Esophagus squamous epithelium (tissue), 5 donors: ENCODE measurements around the gene JAZF1. TPM values are rescaled to one million over a fixed set of nuclear protein-coding genes. Genes with fewer than 3 reads are reported as not detected.
A peak's percentile ranks its signal among the peaks of the same experiment; 100 is the strongest.

Source experiments
- DNase-seq: peaks from one replicate; lab custom pipeline; 2025; lab: John Stamatoyannopoulos, UW
- H3K27ac ChIP-seq, 4 donors: fragments of 200-600 bp; sonication (generic); one replicate each; pipeline ENCODE4 v1.5.1; 2016 to 2019; ENCODE audit warnings: mild to moderate bottlenecking in 1 of 4
- H3K27me3 ChIP-seq, 4 donors: fragments of 200-600 bp; sonication (generic); 1 replicate in 3 of 4; 2 replicates in 1 of 4; pipeline versions ENCODE4 v1.5.1 to v1.6.0; 2017 to 2021; ENCODE audit warnings: antibody characterized with exemption in 1 of 4
- H3K36me3 ChIP-seq, 3 donors: fragments of 200-600 bp; sonication (generic); one replicate each; pipeline ENCODE4 v1.5.1; 2016 to 2019
- H3K4me1 ChIP-seq, 3 donors: fragments of 200-600 bp; sonication (generic); one replicate each; pipeline ENCODE4 v1.5.1; 2017 to 2019
- H3K4me3 ChIP-seq, 4 donors: fragments of 200-600 bp; sonication (generic); 1 replicate in 3 of 4; 2 replicates in 1 of 4; pipeline ENCODE4 v1.5.1; 2016 to 2019; ENCODE audit warnings: mild to moderate bottlenecking in 2 of 4, moderate library complexity in 1 of 4
- H3K9me3 ChIP-seq, 3 donors: fragments of 200-600 bp; sonication (generic); one replicate each; pipeline ENCODE4 v1.5.1; 2016 to 2019
- CTCF ChIP-seq, 6 experiments: fragments of 450-650 bp in 4 of 6; fragments of 200-600 bp in 2 of 6; sonication (generic) in 2 of 6; IDR thresholded peaks; one replicate each; pipeline ENCODE4 v1.5.1; 2016 to 2019; ENCODE audit warnings: antibody characterized with exemption in 6 of 6, mild to moderate bottlenecking in 4 of 6, moderate library complexity in 4 of 6
- POLR2A ChIP-seq, 4 donors: fragments of 450-650 bp; IDR thresholded peaks; one replicate each; pipeline ENCODE4 v1.6.1; 2017; ENCODE audit warnings: antibody characterized with exemption in 4 of 4, mild to moderate bottlenecking in 4 of 4, moderate library complexity in 3 of 4
- WGBS, 2 donors: methylation state at CpG; one replicate each; pipeline ENCODE4 v1.1.5; 2018; 5-methylcytosine and 5-hydroxymethylcytosine counted together
- intact Hi-C: fragments of 100-400 bp; cut with DNase I; formaldehyde crosslinking; loops from one replicate; pipeline ENCODE4 v1.15.0; 2022
- total RNA-seq, 4 donors: library from RNA; depleted of rRNA; stranded (reverse); fragments of >200 nt; gene quantifications; one replicate each; pipeline ENCODE4 v1.1.0, GENCODE V29; 2016
- donor health status: DM: yes; HTN: yes; CAD: no.

JAZF1 gene
- total RNA-seq, 4 donors from 2014 or later, result 1.3 to 8.6 (median 2.0) TPM

- WGBS, 2 donors, result 85% methylated on average over 4 of the region's 4 CpGs; no CpG with 5 or more reads in 1 of the 2 donors
- TF ChIP-seq CTCF (IDR thresholded peaks at IDR 0.05) (no peak), POLR2A (IDR thresholded peaks at IDR 0.05) (no peak)
- Histone ChIP-seq H3K27me3 (no peaks in the 10 kb centered on the region), H3K4me1 (peaks cover 0 to 9% (median 5%) of the 10 kb centered on the region in 3 donors), H3K4me3 (no peak overlapping the region), H3K36me3 (no peaks in the 10 kb centered on the region), H3K9me3 (no peaks in the 10 kb centered on the region), H3K27ac (no peak overlapping the region)
- no peak for DNase-seq
- intact Hi-C loops, result no loop called here
These were observed 85.4 kb downstream of the JAZF1 start for GRCh38 chr7:28095231-28095630.

- H3K27ac ChIP-seq, result no peak overlapping the region
- no peak for TF ChIP-seq POLR2A (IDR thresholded peaks at IDR 0.05)
- TF ChIP-seq CTCF (IDR thresholded peaks at IDR 0.05), result peak in 5 of 6 experiments; percentile 16 to 50 (median 42)
- H3K9me3 ChIP-seq, result no peaks in the 10 kb centered on the region
- no peak overlapping the region for H3K4me3 ChIP-seq
- H3K27me3 ChIP-seq, result no peaks in the 10 kb centered on the region
- peaks cover 0 to 9% (median 5%) of the 10 kb centered on the region in 3 donors for H3K4me1 ChIP-seq
- H3K36me3 ChIP-seq, result no peaks in the 10 kb centered on the region
- no peak for DNase-seq
- intact Hi-C loops, result no loop called here
- 69 to 78% methylated on average over 8 to 9 of the region's 9 CpGs for WGBS, 2 donors
These were observed 86.9 kb downstream of the JAZF1 start for GRCh38 chr7:28093623-28094232.

- TF ChIP-seq CTCF (IDR thresholded peaks at IDR 0.05), result no peak
- Histone ChIP-seq H3K27me3 (no peaks in the 10 kb centered on the region), H3K9me3 (no peaks in the 10 kb centered on the region), H3K4me3 (no peak overlapping the region), H3K27ac (no peak overlapping the region), H3K36me3 (no peaks in the 10 kb centered on the region), H3K4me1 (no peaks in the 10 kb centered on the region)
- 79 to 81% methylated on average over 1 of the region's 1 CpG for WGBS, 2 donors
- intact Hi-C loops, result no loop called here
- DNase-seq, result no peak
These were observed 89.4 kb downstream of the JAZF1 start for GRCh38 chr7:28091190-28091589.

- no peaks in the 10 kb centered on the region for H3K9me3 ChIP-seq
- WGBS, 2 donors, result 86 to 91% methylated on average over 6 of the region's 6 CpGs
- H3K4me1 ChIP-seq, result peaks cover 0 to 6% (median 0%) of the 10 kb centered on the region in 3 donors
- no peak for DNase-seq
- intact Hi-C loops, result no loop called here
- no peak overlapping the region for H3K27ac ChIP-seq
- H3K27me3 ChIP-seq, result no peaks in the 10 kb centered on the region
- no peak overlapping the region for H3K4me3 ChIP-seq
- H3K36me3 ChIP-seq, result no peaks in the 10 kb centered on the region
- TF ChIP-seq POLR2A (IDR thresholded peaks at IDR 0.05), result no peak
- TF ChIP-seq CTCF (IDR thresholded peaks at IDR 0.05), result no peak
These were observed 91.5 kb downstream of the JAZF1 start for GRCh38 chr7:28088901-28089714.

- H3K27ac ChIP-seq, result peak overlapping the region in 1 of 4 donors; percentile 22
- intact Hi-C loops, result no loop called here
These were observed 92.6 kb downstream of the JAZF1 start for GRCh38 chr7:28088032-28088431.

More at GRCh38 chr7:28088032-28088431, 92.6 kb downstream of the JAZF1 start:
- H3K4me3 ChIP-seq, result no peak overlapping the region
- H3K36me3 ChIP-seq, result no peaks in the 10 kb centered on the region
- no peaks in the 10 kb centered on the region for H3K9me3 ChIP-seq
- DNase-seq, result no peak
- H3K4me1 ChIP-seq, result peaks cover 0 to 10% (median 0%) of the 10 kb centered on the region in 3 donors
- no peaks in the 10 kb centered on the region for H3K27me3 ChIP-seq
- 82 to 87% methylated on average over 4 of the region's 4 CpGs for WGBS, 2 donors
- TF ChIP-seq POLR2A (IDR thresholded peaks at IDR 0.05) (no peak), CTCF (IDR thresholded peaks at IDR 0.05) (no peak)
